Right lobe of liver (tissue), 4 donors: ENCODE data around the gene CHN1.

Experiments used
- POLR2A ChIP-seq: fragments of 450-650 bp; IDR thresholded peaks from one replicate; pipeline ENCODE4 v1.6.1; 2017; ENCODE audit warnings: antibody characterized with exemption, mild to moderate bottlenecking
- TF ChIP-seq, protein P1 (sequence below), 4 donors: fragments of 200-600 bp in 3 of 4; fragments of 450-650 bp in 1 of 4; IDR thresholded peaks; one replicate each; pipeline versions ENCODE4 v1.5.1 to v1.8.0; 2016 to 2022; ENCODE audit warnings: antibody characterized with exemption in 4 of 4, mild to moderate bottlenecking in 2 of 4
- donor health status: DM: no; HTN: no; CAD: no.
- donor health status: DM: no; HTN: no; CAD: no.
- donor health status: DM: no; HTN: yes; CAD: no.

DNA sequence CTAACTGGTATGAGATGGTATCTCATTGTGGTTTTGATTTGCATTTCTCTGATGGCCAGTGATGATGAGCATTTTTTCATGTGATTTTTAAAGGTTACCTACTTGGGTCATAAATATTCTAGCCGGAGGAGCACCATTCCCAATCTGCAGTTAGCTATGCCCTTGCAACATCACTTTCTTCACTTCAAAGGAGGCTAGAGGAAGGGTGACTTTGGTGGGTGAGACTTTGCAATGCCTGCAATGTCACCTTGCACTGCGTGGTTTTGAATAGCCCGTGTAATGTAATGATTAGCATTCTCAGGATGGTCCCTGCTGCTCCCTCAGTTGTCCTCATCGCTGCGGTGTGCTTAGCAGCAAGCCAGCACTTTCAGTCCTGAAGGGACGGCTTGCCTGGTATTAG lies 184.8 kb downstream of the CHN1 start:
- no peak for TF ChIP-seq POLR2A
- TF ChIP-seq, protein P1, sequence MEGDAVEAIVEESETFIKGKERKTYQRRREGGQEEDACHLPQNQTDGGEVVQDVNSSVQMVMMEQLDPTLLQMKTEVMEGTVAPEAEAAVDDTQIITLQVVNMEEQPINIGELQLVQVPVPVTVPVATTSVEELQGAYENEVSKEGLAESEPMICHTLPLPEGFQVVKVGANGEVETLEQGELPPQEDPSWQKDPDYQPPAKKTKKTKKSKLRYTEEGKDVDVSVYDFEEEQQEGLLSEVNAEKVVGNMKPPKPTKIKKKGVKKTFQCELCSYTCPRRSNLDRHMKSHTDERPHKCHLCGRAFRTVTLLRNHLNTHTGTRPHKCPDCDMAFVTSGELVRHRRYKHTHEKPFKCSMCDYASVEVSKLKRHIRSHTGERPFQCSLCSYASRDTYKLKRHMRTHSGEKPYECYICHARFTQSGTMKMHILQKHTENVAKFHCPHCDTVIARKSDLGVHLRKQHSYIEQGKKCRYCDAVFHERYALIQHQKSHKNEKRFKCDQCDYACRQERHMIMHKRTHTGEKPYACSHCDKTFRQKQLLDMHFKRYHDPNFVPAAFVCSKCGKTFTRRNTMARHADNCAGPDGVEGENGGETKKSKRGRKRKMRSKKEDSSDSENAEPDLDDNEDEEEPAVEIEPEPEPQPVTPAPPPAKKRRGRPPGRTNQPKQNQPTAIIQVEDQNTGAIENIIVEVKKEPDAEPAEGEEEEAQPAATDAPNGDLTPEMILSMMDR (IDR thresholded peaks at IDR 0.05) = no peak
